OCI-M1 (cell line): ENCODE measurements around the gene MORF4L1.

ENCODE experiments used
- DNase-seq: peaks from one replicate; lab custom pipeline; 2025; lab: John Stamatoyannopoulos, UW

MORF4L1 gene

DNA sequence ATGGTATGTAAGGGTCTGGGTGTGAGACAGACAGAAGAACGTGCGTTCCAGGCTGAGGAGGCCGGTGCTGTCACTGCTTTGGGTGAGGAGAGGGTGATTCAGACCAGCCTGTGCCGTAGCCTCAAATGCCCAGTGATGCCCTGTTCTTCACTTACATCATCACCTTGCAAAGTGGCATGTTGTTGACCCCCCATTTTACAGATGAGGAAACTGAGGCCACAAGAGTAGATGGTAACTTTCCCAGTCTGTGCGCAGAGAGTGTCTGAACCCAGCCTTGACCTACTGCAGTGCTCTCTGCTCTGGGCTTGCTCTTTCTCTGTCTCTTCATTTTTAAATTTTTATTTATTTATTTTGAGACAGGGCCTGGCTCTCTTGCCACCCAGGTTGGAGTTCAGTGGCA, 73.8 kb downstream of the MORF4L1 start:
- no peak for DNase-seq

DNA sequence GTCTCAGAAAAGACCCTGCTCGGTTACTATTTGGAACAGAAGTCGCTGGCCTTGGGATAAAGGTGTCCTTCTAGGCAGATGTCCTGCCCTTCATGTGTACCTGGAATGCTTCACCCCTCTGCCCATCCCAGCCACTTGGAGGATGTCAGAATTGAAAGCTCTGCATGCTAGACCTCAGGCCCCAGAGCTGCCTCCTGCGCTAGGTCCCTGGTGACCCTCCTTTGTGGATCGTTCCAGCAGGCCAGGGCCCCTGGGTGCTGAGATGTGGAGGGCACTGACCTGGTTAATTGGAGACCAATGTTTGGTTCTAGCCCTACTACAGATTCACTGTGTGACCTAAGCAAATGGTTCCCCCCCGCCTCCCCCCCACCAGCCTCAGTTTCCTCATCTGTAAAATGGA, 74.8 kb downstream of the MORF4L1 start:
- no peak for DNase-seq
